OCI-LY1 (cell line): ENCODE data around the gene SLC25A13.

Source experiments
- EZH2 ChIP-seq: fragments of 200-600 bp; sonication (generic), shearing (Covaris generic); IDR thresholded peaks from 2 replicates; pipeline ENCODE4 v1.8.0; 2017; ENCODE audit warnings: borderline replicate concordance, mixed run types, mild to moderate bottlenecking, antibody characterized with exemption, low read length, moderate library complexity, mixed read lengths
- TF ChIP-seq, protein P1 (sequence below): fragments of 200-600 bp; sonication (generic), shearing (Covaris generic); IDR thresholded peaks from 2 replicates; pipeline ENCODE4 v1.5.1; 2017; ENCODE audit warnings: mild to moderate bottlenecking, antibody characterized with exemption, low read length, moderate library complexity, mixed read lengths

DNA sequence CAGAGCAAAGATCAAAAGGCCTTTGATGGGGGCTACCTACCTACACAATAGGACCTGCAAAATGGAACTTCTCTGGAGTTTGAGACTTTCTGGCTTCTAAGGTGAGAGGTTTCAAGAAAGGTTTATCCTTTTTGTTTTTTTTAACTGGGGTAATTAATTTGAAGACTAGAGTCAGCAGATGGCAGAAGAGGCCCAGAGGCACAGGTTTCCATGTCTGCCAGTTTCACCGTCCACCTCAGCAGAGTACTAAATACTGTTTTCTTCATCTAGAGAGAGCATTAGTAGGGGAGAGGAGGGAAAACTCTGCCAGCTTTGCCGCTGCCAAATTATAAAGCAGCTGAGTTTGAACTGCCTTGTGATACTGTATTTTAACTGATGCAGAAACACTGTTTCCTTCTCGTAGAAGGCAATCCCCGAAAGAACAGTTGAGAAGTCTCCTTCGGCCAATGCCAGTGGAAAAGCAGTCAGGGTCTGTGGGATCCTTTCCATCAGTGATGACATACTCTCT, 138.7 kb downstream of the SLC25A13 start:
- TF ChIP-seq, protein P1, sequence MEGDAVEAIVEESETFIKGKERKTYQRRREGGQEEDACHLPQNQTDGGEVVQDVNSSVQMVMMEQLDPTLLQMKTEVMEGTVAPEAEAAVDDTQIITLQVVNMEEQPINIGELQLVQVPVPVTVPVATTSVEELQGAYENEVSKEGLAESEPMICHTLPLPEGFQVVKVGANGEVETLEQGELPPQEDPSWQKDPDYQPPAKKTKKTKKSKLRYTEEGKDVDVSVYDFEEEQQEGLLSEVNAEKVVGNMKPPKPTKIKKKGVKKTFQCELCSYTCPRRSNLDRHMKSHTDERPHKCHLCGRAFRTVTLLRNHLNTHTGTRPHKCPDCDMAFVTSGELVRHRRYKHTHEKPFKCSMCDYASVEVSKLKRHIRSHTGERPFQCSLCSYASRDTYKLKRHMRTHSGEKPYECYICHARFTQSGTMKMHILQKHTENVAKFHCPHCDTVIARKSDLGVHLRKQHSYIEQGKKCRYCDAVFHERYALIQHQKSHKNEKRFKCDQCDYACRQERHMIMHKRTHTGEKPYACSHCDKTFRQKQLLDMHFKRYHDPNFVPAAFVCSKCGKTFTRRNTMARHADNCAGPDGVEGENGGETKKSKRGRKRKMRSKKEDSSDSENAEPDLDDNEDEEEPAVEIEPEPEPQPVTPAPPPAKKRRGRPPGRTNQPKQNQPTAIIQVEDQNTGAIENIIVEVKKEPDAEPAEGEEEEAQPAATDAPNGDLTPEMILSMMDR: no peak
- TF ChIP-seq EZH2: no peak
